PC-9 (cell line): ENCODE data around the gene EPS8L2.

ENCODE experiments used
- CTCF ChIP-seq: fragments of 200-600 bp; sonication (generic); conservative IDR thresholded peaks from 2 replicates; pipeline ENCODE4 v1.6.1; 2017; ENCODE audit warnings: mixed run types, antibody characterized with exemption, mild to moderate bottlenecking, moderate library complexity
- EZH2 ChIP-seq: fragments of 200-600 bp; sonication (generic); IDR thresholded peaks from 2 replicates; pipeline ENCODE4 v1.8.0; 2017; ENCODE audit warnings: antibody characterized with exemption, low read depth

- no peak for TF ChIP-seq CTCF
- TF ChIP-seq EZH2 = no peak
Observed at GRCh38 chr11:722346-722811, 16.3 kb downstream of the EPS8L2 start.
